ENCODE data around the gene ULBP1.
"Not testable (repeated sequence)": the region's sequence is repeated elsewhere in the genome, so short reads cannot be mapped to it uniquely, and the experiment has no call there.

ULBP1 gene

GRCh38 chr6:149963212-149963461 is 606 bp upstream of the ULBP1 start:
- Histone ChIP-seq H3K27ac (replicated peaks; ENCODE audit: low read length) (no peak overlapping the region), H3K18ac (ENCODE audit: low read length) (peak overlapping the region; percentile 66), H3K9me3 (replicated peaks in 1 of 2; ENCODE audit: control insufficient read depth in 2 of 2, insufficient read depth in 1 of 2, low read depth in 1 of 2, low read length in 2 of 2) (no peaks in the 10 kb centered on the region), H4K8ac (ENCODE audit: low read depth, low read length) (no peak overlapping the region), H3K79me1 (ENCODE audit: low read depth, low read length) (no peaks in the 10 kb centered on the region), H2BK12ac (ENCODE audit: low read length) (peak overlapping the region; percentile 4), H4K91ac (ENCODE audit: low read depth, low read length, poor library complexity) (no peak overlapping the region), H3K27me3 (ENCODE audit: control insufficient read depth in 3 of 3, insufficient read depth in 3 of 3, low read depth in 1 of 3, low read length in 3 of 3) (peaks cover 15 to 94% (median 58%) of the 10 kb centered on the region in 3 experiments), H2BK15ac (ENCODE audit: low read length) (peak overlapping the region; percentile 84), H3K9ac (ENCODE audit: low read depth, low read length, poor library complexity) (no peak overlapping the region), H3K4ac (ENCODE audit: low read length) (no peak overlapping the region), H3K23ac (ENCODE audit: low read depth, low read length, poor library complexity) (no peak overlapping the region), H3K4me2 (ENCODE audit: insufficient read depth, low read length, poor library complexity, severe bottlenecking) (peak overlapping the region; percentile 90), H3K36me3 (replicated peaks in 1 of 2; ENCODE audit: control insufficient read depth in 2 of 2, insufficient read depth in 2 of 2, low read length in 2 of 2) (no peaks in the 10 kb centered on the region), H3K4me3 (ENCODE audit: low read length in 2 of 2) (peak overlapping the region; percentile 50 to 83), H2BK120ac (ENCODE audit: low read depth, low read length) (no peak overlapping the region), H2BK5ac (ENCODE audit: low read length) (no peak overlapping the region), H2AFZ (ENCODE audit: low read length) (peak overlapping the region; percentile 96), H2AK5ac (ENCODE audit: low read depth, low read length) (peak overlapping the region; percentile 67), H3K4me1 (ENCODE audit: control insufficient read depth in 2 of 2, insufficient read depth in 1 of 2, low read depth in 1 of 2, low read length in 2 of 2) (peaks cover 8 to 10% of the 10 kb centered on the region in 2 donors), H3K14ac (ENCODE audit: low read length) (no peak overlapping the region)
- DNase-seq (ENCODE audit: low spot score): no peak
- no CpG with 5 or more reads among the region's 8 CpGs for WGBS, 2 donors (ENCODE audit: extremely low coverage in 2 of 2, insufficient read length in 2 of 2, insufficient replicate concordance in 1 of 2)

- Histone ChIP-seq H3K18ac (ENCODE audit: low read length) (peak overlapping the region; percentile 92), H2BK120ac (ENCODE audit: low read depth, low read length) (peak overlapping the region; percentile 16), H3K4me1 (ENCODE audit: control insufficient read depth in 2 of 2, insufficient read depth in 1 of 2, low read depth in 1 of 2, low read length in 2 of 2) (peaks cover 8 to 10% of the 10 kb centered on the region in 2 donors), H3K27ac (replicated peaks; ENCODE audit: low read length) (no peak overlapping the region), H3K4me3 (ENCODE audit: low read length in 2 of 2) (peak overlapping the region; percentile 50 to 83), H3K9ac (ENCODE audit: low read depth, low read length, poor library complexity) (peak overlapping the region; percentile 88), H2AK5ac (ENCODE audit: low read depth, low read length) (peak overlapping the region; percentile 43), H3K14ac (ENCODE audit: low read length) (peak overlapping the region; percentile 74), H2BK5ac (ENCODE audit: low read length) (peak overlapping the region; percentile 56), H4K91ac (ENCODE audit: low read depth, low read length, poor library complexity) (no peak overlapping the region), H3K79me1 (ENCODE audit: low read depth, low read length) (no peaks in the 10 kb centered on the region), H3K36me3 (replicated peaks in 1 of 2; ENCODE audit: control insufficient read depth in 2 of 2, insufficient read depth in 2 of 2, low read length in 2 of 2) (no peaks in the 10 kb centered on the region), H3K23ac (ENCODE audit: low read depth, low read length, poor library complexity) (peak overlapping the region; percentile 94), H4K8ac (ENCODE audit: low read depth, low read length) (no peak overlapping the region), H3K27me3 (ENCODE audit: control insufficient read depth in 3 of 3, insufficient read depth in 3 of 3, low read depth in 1 of 3, low read length in 3 of 3) (peaks cover 15 to 96% (median 61%) of the 10 kb centered on the region in 3 experiments), H3K4ac (ENCODE audit: low read length) (no peak overlapping the region), H3K9me3 (replicated peaks in 1 of 2; ENCODE audit: control insufficient read depth in 2 of 2, insufficient read depth in 1 of 2, low read depth in 1 of 2, low read length in 2 of 2) (no peaks in the 10 kb centered on the region), H2BK15ac (ENCODE audit: low read length) (peak overlapping the region; percentile 78), H2BK12ac (ENCODE audit: low read length) (no peak overlapping the region), H2AFZ (ENCODE audit: low read length) (peak overlapping the region; percentile 96), H3K4me2 (ENCODE audit: insufficient read depth, low read length, poor library complexity, severe bottlenecking) (peak overlapping the region; percentile 90)
- DNase-seq (ENCODE audit: low spot score): no peak
- no CpG with 5 or more reads among the region's 103 CpGs for WGBS, 2 donors (ENCODE audit: extremely low coverage in 2 of 2, insufficient read length in 2 of 2, insufficient replicate concordance in 1 of 2)
Measured at GRCh38 chr6:149964308-149965193, 808 bp downstream of the ULBP1 start.

- Histone ChIP-seq H4K8ac (ENCODE audit: low read depth, low read length) (no peak overlapping the region), H3K9ac (ENCODE audit: low read depth, low read length, poor library complexity) (peak overlapping the region; percentile 79), H3K27me3 (ENCODE audit: control insufficient read depth in 3 of 3, insufficient read depth in 3 of 3, low read depth in 1 of 3, low read length in 3 of 3) (peaks cover 15 to 96% (median 61%) of the 10 kb centered on the region in 3 experiments), H3K79me1 (ENCODE audit: low read depth, low read length) (no peaks in the 10 kb centered on the region), H2AK5ac (ENCODE audit: low read depth, low read length) (no peak overlapping the region), H3K18ac (ENCODE audit: low read length) (peak overlapping the region; percentile 92), H3K23ac (ENCODE audit: low read depth, low read length, poor library complexity) (no peak overlapping the region), H3K9me3 (replicated peaks in 1 of 2; ENCODE audit: control insufficient read depth in 2 of 2, insufficient read depth in 1 of 2, low read depth in 1 of 2, low read length in 2 of 2) (no peaks in the 10 kb centered on the region), H3K4me2 (ENCODE audit: insufficient read depth, low read length, poor library complexity, severe bottlenecking) (peak overlapping the region; percentile 90), H2BK120ac (ENCODE audit: low read depth, low read length) (no peak overlapping the region), H3K14ac (ENCODE audit: low read length) (no peak overlapping the region), H2BK15ac (ENCODE audit: low read length) (no peak overlapping the region), H3K36me3 (replicated peaks in 1 of 2; ENCODE audit: control insufficient read depth in 2 of 2, insufficient read depth in 2 of 2, low read length in 2 of 2) (no peaks in the 10 kb centered on the region), H3K4ac (ENCODE audit: low read length) (no peak overlapping the region), H2AFZ (ENCODE audit: low read length) (peak overlapping the region; percentile 96), H3K4me3 (ENCODE audit: low read length in 2 of 2) (peak overlapping the region; percentile 50 to 83), H2BK5ac (ENCODE audit: low read length) (no peak overlapping the region), H3K4me1 (ENCODE audit: control insufficient read depth in 2 of 2, insufficient read depth in 1 of 2, low read depth in 1 of 2, low read length in 2 of 2) (peaks cover 8 to 10% of the 10 kb centered on the region in 2 donors), H4K91ac (ENCODE audit: low read depth, low read length, poor library complexity) (no peak overlapping the region), H3K27ac (replicated peaks; ENCODE audit: low read length) (no peak overlapping the region), H2BK12ac (ENCODE audit: low read length) (no peak overlapping the region)
- WGBS, 2 donors (ENCODE audit: extremely low coverage in 2 of 2, insufficient read length in 2 of 2, insufficient replicate concordance in 1 of 2): no CpG with 5 or more reads among the region's 38 CpGs
- no peak for DNase-seq (ENCODE audit: low spot score)
Measured at GRCh38 chr6:149965194-149966020, 1.7 kb downstream of the ULBP1 start.

- WGBS, 2 donors (ENCODE audit: extremely low coverage in 2 of 2, insufficient read length in 2 of 2, insufficient replicate concordance in 1 of 2): no CpG with 5 or more reads among the region's 2 CpGs
Measured at GRCh38 chr6:149966319-149966718, 2.6 kb downstream of the ULBP1 start.

More at GRCh38 chr6:149966319-149966718, 2.6 kb downstream of the ULBP1 start:
- H3K4ac ChIP-seq (ENCODE audit: low read length); H4K8ac ChIP-seq (ENCODE audit: low read depth, low read length); DNase-seq (ENCODE audit: low spot score); H2AFZ ChIP-seq (ENCODE audit: low read length); H2BK12ac ChIP-seq (ENCODE audit: low read length); H2BK15ac ChIP-seq (ENCODE audit: low read length); H4K91ac ChIP-seq (ENCODE audit: low read depth, low read length, poor library complexity); H2BK120ac ChIP-seq (ENCODE audit: low read depth, low read length); H3K23ac ChIP-seq (ENCODE audit: low read depth, low read length, poor library complexity); H3K79me1 ChIP-seq (ENCODE audit: low read depth, low read length); H3K4me1 ChIP-seq (ENCODE audit: control insufficient read depth in 2 of 2, insufficient read depth in 1 of 2, low read depth in 1 of 2, low read length in 2 of 2); H3K4me3 ChIP-seq (ENCODE audit: low read length in 2 of 2); H3K27ac ChIP-seq (replicated peaks; ENCODE audit: low read length); H2BK5ac ChIP-seq (ENCODE audit: low read length); H3K4me2 ChIP-seq (ENCODE audit: insufficient read depth, low read length, poor library complexity, severe bottlenecking); H3K18ac ChIP-seq (ENCODE audit: low read length); H3K9me3 ChIP-seq (replicated peaks in 1 of 2; ENCODE audit: control insufficient read depth in 2 of 2, insufficient read depth in 1 of 2, low read depth in 1 of 2, low read length in 2 of 2); H2AK5ac ChIP-seq (ENCODE audit: low read depth, low read length); H3K14ac ChIP-seq (ENCODE audit: low read length); H3K36me3 ChIP-seq (replicated peaks in 1 of 2; ENCODE audit: control insufficient read depth in 2 of 2, insufficient read depth in 2 of 2, low read length in 2 of 2); H3K9ac ChIP-seq (ENCODE audit: low read depth, low read length, poor library complexity): not testable (repeated sequence)
- H3K27me3 ChIP-seq (ENCODE audit: control insufficient read depth in 3 of 3, insufficient read depth in 3 of 3, low read depth in 1 of 3, low read length in 3 of 3): peaks cover 15 to 87% (median 58%) of the 10 kb centered on the region in 3 experiments

Measured in neuronal stem cell (in vitro differentiated cells).